HepG2 (cell line): ENCODE measurements around the gene FGGY. TPM values are rescaled to one million over a fixed set of nuclear protein-coding genes. Genes with fewer than 3 reads are reported as not detected.
A peak's percentile ranks its signal among the peaks of the same experiment; 100 is the strongest.

Source experiments
- ATAD3A ChIP-seq: sonication (generic); formaldehyde crosslinking; IDR thresholded peaks from 2 replicates; pipeline ENCODE4 v1.4.0; 2020; ENCODE audit warnings: missing genetic modification reagents
- CHD4 ChIP-seq: fragments of 200-600 bp; sonication (generic); IDR thresholded peaks from 2 replicates; pipeline ENCODE4 v1.7.0; 2017; ENCODE audit warnings: mild to moderate bottlenecking, low read length, borderline replicate concordance
- DDIT3 ChIP-seq: sonication (generic); formaldehyde crosslinking; IDR thresholded peaks from 2 replicates; pipeline ENCODE4 v1.4.0; 2020; ENCODE audit warnings: mild to moderate bottlenecking, missing genetic modification reagents
- ELK4 ChIP-seq: sonication (generic); formaldehyde crosslinking; IDR thresholded peaks from 2 replicates; pipeline ENCODE4 v1.9.0; 2021; ENCODE audit warnings: missing genetic modification reagents, borderline replicate concordance
- GABPA ChIP-seq, 2 experiments: IDR thresholded peaks; 2 replicates each; pipeline ENCODE4 v1.6.1; 2011 to 2016; ENCODE audit warnings: low read depth in 2 of 2, low read length in 1 of 2, missing biosample characterization in 1 of 2, missing genetic modification characterization in 1 of 2
- GATAD1 ChIP-seq: IDR thresholded peaks from 2 replicates; pipeline ENCODE4 v1.6.1; 2016; ENCODE audit warnings: missing genetic modification reagents, missing compliant biosample characterization
- GTF2F1 ChIP-seq: fragments of 150-350 bp; IDR thresholded peaks from 2 replicates; pipeline ENCODE4 v1.6.1; 2014; ENCODE audit warnings: low read length
- HNF4G ChIP-seq, 2 experiments: sonication (generic) in 1 of 2; formaldehyde crosslinking in 1 of 2; IDR thresholded peaks; 2 replicates each; pipeline versions ENCODE4 v1.4.0 to v1.6.1; 2011 to 2020; ENCODE audit warnings: borderline replicate concordance in 2 of 2, low read depth in 2 of 2, mild to moderate bottlenecking in 2 of 2, low read length in 1 of 2, missing genetic modification reagents in 1 of 2, moderate library complexity in 1 of 2
- HNRNPH1 ChIP-seq: fragments of 200-400 bp; formaldehyde crosslinking; optimal IDR thresholded peaks from 2 replicates; pipeline ENCODE3; 2017; ENCODE audit warnings: mild to moderate bottlenecking, low read depth, low read length
- JARID2 ChIP-seq: sonication (generic); formaldehyde crosslinking; IDR thresholded peaks from 2 replicates; pipeline ENCODE4 v1.8.1; 2023; ENCODE audit warnings: missing genetic modification reagents, inconsistent platforms; ENCODE audit not compliant: insufficient replicate concordance
- MAX ChIP-seq: IDR thresholded peaks from 2 replicates; pipeline ENCODE4 v1.6.1; 2012; ENCODE audit warnings: inconsistent platforms
- MEF2D ChIP-seq: sonication (generic); formaldehyde crosslinking; IDR thresholded peaks from 2 replicates; pipeline ENCODE4 v1.5.1; 2020; ENCODE audit warnings: mild to moderate bottlenecking, missing genetic modification reagents
- NR2F1 ChIP-seq, 2 experiments: fragments of 450-650 bp in 1 of 2; formaldehyde crosslinking in 1 of 2; IDR thresholded peaks; 2 replicates each; pipeline versions ENCODE4 v1.5.0 to v1.6.1; 2016 to 2020; ENCODE audit warnings: mild to moderate bottlenecking in 1 of 2, missing compliant biosample characterization in 1 of 2, missing genetic modification reagents in 1 of 2, moderate library complexity in 1 of 2
- NR2F6 ChIP-seq, 2 experiments: IDR thresholded peaks; 2 replicates each; pipeline ENCODE4 v1.6.1; 2016; ENCODE audit warnings: antibody characterized with exemption in 1 of 2, mild to moderate bottlenecking in 1 of 2
- NRL ChIP-seq: sonication (generic); formaldehyde crosslinking; IDR thresholded peaks from 2 replicates; pipeline ENCODE4 v1.5.0; 2020; ENCODE audit warnings: missing genetic modification reagents, mild to moderate bottlenecking, moderate library complexity, borderline replicate concordance
- SIN3B ChIP-seq: fragments of 150-350 bp; IDR thresholded peaks from 2 replicates; pipeline ENCODE4 v1.6.1; 2014; ENCODE audit warnings: low read length
- SIX1 ChIP-seq: sonication (generic); formaldehyde crosslinking; IDR thresholded peaks from 2 replicates; pipeline ENCODE4 v1.4.0; 2020; ENCODE audit warnings: missing genetic modification reagents, borderline replicate concordance
- SMAD3 ChIP-seq: sonication (generic); formaldehyde crosslinking; IDR thresholded peaks from 2 replicates; pipeline ENCODE4 v1.4.0; 2020; ENCODE audit warnings: missing genetic modification reagents
- WIZ ChIP-seq: sonication (generic); formaldehyde crosslinking; IDR thresholded peaks from 2 replicates; pipeline ENCODE4 v1.5.1; 2020; ENCODE audit warnings: mild to moderate bottlenecking, missing genetic modification reagents
- ZBTB38 ChIP-seq: sonication (generic); formaldehyde crosslinking; IDR thresholded peaks from 2 replicates; pipeline ENCODE4 v1.5.1; 2020; ENCODE audit warnings: mild to moderate bottlenecking, missing genetic modification reagents
- ZFP62 ChIP-seq: sonication (generic); formaldehyde crosslinking; IDR thresholded peaks from 2 replicates; pipeline ENCODE4 v1.4.0; 2020; ENCODE audit warnings: missing genetic modification reagents
- ZKSCAN8 ChIP-seq: IDR thresholded peaks from 2 replicates; pipeline ENCODE4 v1.6.1; 2016; ENCODE audit warnings: borderline replicate concordance, missing genetic modification reagents, missing compliant biosample characterization
- ZNF232 ChIP-seq: sonication (generic); formaldehyde crosslinking; IDR thresholded peaks from 2 replicates; pipeline ENCODE4 v1.4.0; 2020; ENCODE audit warnings: missing genetic modification reagents, borderline replicate concordance
- ZNF331 ChIP-seq: sonication (generic); formaldehyde crosslinking; IDR thresholded peaks from 2 replicates; pipeline ENCODE4 v1.4.0; 2020; ENCODE audit warnings: missing genetic modification reagents
- ZNF44 ChIP-seq: sonication (generic); formaldehyde crosslinking; IDR thresholded peaks from 2 replicates; pipeline ENCODE4 v1.5.1; 2020; ENCODE audit warnings: mild to moderate bottlenecking, missing genetic modification reagents
- ZNF510 ChIP-seq: sonication (generic); formaldehyde crosslinking; IDR thresholded peaks from 2 replicates; pipeline ENCODE4 v1.4.0; 2020; ENCODE audit warnings: low read depth, mild to moderate bottlenecking, missing genetic modification reagents
- ZNF557 ChIP-seq: sonication (generic); formaldehyde crosslinking; IDR thresholded peaks from 2 replicates; pipeline ENCODE4 v1.4.0; 2020; ENCODE audit warnings: missing genetic modification reagents
- ZNF816 ChIP-seq: sonication (generic); formaldehyde crosslinking; IDR thresholded peaks from 2 replicates; pipeline ENCODE4 v1.8.0; 2022; ENCODE audit warnings: missing genetic modification reagents, mild to moderate bottlenecking, borderline replicate concordance
- polyA plus RNA-seq, 8 experiments: library from polyadenylated mRNA; depleted of rRNA in 3 of 8; stranded (reverse) in 7 of 8; unstranded in 1 of 8; fragments of >200 nt; fragmentation: Illumina TruSeq in 4 of 8; extraction: Trizol in 4 of 8; gene quantifications; 2 replicates each; pipeline versions ENCODE4 v1.2.1 to v1.2.3, GENCODE V29; 2011 to 2016; ENCODE audit warnings: low read depth in 4 of 8, missing spikeins in 1 of 8, mixed read lengths in 1 of 8; ENCODE audit not compliant: insufficient read depth in 1 of 8
- total RNA-seq, 5 experiments: library from RNA; depleted of rRNA; stranded (reverse); fragments of >200 nt; fragmentation: Illumina TruSeq; extraction: Trizol; gene quantifications; 2 replicates each; pipeline ENCODE4 v1.2.3, GENCODE V29; 2016; ENCODE audit warnings: low read depth in 1 of 5
- TF ChIP-seq, protein P1 (sequence below): sonication (generic); formaldehyde crosslinking; IDR thresholded peaks from 2 replicates; pipeline ENCODE4 v1.4.0; 2020; ENCODE audit warnings: missing genetic modification reagents, low read depth, mild to moderate bottlenecking, borderline replicate concordance
- TF ChIP-seq, protein P2 (sequence below): sonication (generic); formaldehyde crosslinking; IDR thresholded peaks from 2 replicates; pipeline ENCODE4 v1.8.1; 2023; ENCODE audit warnings: mild to moderate bottlenecking, missing genetic modification reagents, borderline replicate concordance

Gene FGGY
- total and polyA plus RNA-seq, 2 of the 13 experiments (the other 11 are each of a cell fraction or from before 2014, with no cell fraction given) = 15.7 to 27.5 TPM

- TF ChIP-seq SIN3B = no peak
- no peak for TF ChIP-seq ELK4 (CRISPR knock-in tag)
- TF ChIP-seq SIX1 (CRISPR knock-in tag) = no peak
- TF ChIP-seq ZNF557 = no peak
- TF ChIP-seq NR2F6 (IDR thresholded peaks at IDR 0.05) = peak; percentile 70
- TF ChIP-seq NR2F6 (CRISPR knock-in tag; IDR thresholded peaks at IDR 0.05) = peak; percentile 89
- 0 out of 2 replicates have a peak, but pooled peaks have one; percentile 15 for TF ChIP-seq ZNF331 (CRISPR knock-in tag)
- no peak for TF ChIP-seq ZNF510 (CRISPR knock-in tag)
- TF ChIP-seq ZNF44 (CRISPR knock-in tag) = no peak
- no peak for TF ChIP-seq ZBTB38
- no peak for TF ChIP-seq ZNF232 (CRISPR knock-in tag)
- TF ChIP-seq GATAD1 (CRISPR knock-in tag) = 0 out of 2 replicates have a peak, but pooled peaks have one; percentile 31
- TF ChIP-seq CHD4 = no peak
- no peak for TF ChIP-seq ZFP62
- TF ChIP-seq ATAD3A (CRISPR knock-in tag) = no peak
- TF ChIP-seq JARID2 (CRISPR knock-in tag) = no peak
- TF ChIP-seq ZNF816 (CRISPR knock-in tag) = no peak
- TF ChIP-seq GTF2F1 = no peak
- TF ChIP-seq NRL (CRISPR knock-in tag) = no peak
- TF ChIP-seq HNRNPH1 = no peak
- peak in 1 of 2 experiments; percentile 78; a peak in 2 of 4 replicates for TF ChIP-seq NR2F1 (CRISPR knock-in tag; IDR thresholded peaks at IDR 0.05)
- 0 out of 2 replicates have a peak, but pooled peaks have one; percentile 25 for TF ChIP-seq ZKSCAN8
- TF ChIP-seq, protein P1, sequence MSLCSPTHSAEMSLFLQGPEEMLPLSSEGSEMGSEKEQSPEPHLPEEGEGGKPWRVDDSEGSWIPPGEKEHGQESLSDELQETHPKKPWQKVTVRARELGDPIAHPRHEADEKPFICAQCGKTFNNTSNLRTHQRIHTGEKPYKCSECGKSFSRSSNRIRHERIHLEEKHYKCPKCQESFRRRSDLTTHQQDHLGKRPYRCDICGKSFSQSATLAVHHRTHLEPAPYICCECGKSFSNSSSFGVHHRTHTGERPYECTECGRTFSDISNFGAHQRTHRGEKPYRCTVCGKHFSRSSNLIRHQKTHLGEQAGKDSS (CRISPR knock-in tag) = no peak
- TF ChIP-seq, protein P2, sequence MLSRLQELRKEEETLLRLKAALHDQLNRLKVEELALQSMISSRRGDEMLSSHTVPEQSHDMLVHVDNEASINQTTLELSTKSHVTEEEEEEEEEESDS (CRISPR knock-in tag) = no peak
- no peak for TF ChIP-seq DDIT3
- peak; percentile 89 for TF ChIP-seq MEF2D (CRISPR knock-in tag)
- TF ChIP-seq MAX = peak; percentile 26; the same call in 1 of the 2 replicates
- TF ChIP-seq GABPA (IDR thresholded peaks at IDR 0.05; ENCODE audit: low read depth, low read length) = no peak
- no peak; the same call in 1 of the 2 replicates for TF ChIP-seq GABPA (CRISPR knock-in tag; IDR thresholded peaks at IDR 0.05; ENCODE audit: low read depth)
- TF ChIP-seq WIZ (CRISPR knock-in tag) = no peak
- TF ChIP-seq HNF4G (IDR thresholded peaks at IDR 0.05; ENCODE audit: borderline replicate concordance, low read depth, low read length) = no peak
- no peak for TF ChIP-seq HNF4G (CRISPR knock-in tag; IDR thresholded peaks at IDR 0.05; ENCODE audit: borderline replicate concordance, low read depth)
- TF ChIP-seq SMAD3 (CRISPR knock-in tag) = no peak
These were observed 139.7 kb downstream of the FGGY start (continued) for GRCh38 chr1:59436637-59437036.
